MCF 10A (cell line): ENCODE results near the gene KLF17. TPM values are rescaled to one million over a fixed set of nuclear protein-coding genes. Genes with fewer than 3 reads are reported as not detected.

ENCODE experiments used
- BruUV-seq: library from RNA; stranded (reverse); fragments of 400-500 nt; replicated peaks from 2 replicates; lab custom pipeline; 2021; lab: Mats Ljungman, UMichigan
- CTCF ChIA-PET: fragments of 300-600 bp; sonication (Branson Sonifier 250); formaldehyde crosslinking; extraction: SDS; loops from one replicate; lab custom pipeline; 2021; ENCODE audit warnings: antibody characterized with exemption, inconsistent platforms; lab: Yijun Ruan, JAX
- POLR2A ChIA-PET: fragments of 300-600, 350-650 bp; sonication (Branson Sonifier 250); formaldehyde crosslinking; extraction: SDS; loops from one replicate; lab custom pipeline; 2020; ENCODE audit warnings: antibody characterized with exemption, inconsistent platforms; lab: Yijun Ruan, JAX
- DNase-seq: peaks from one replicate; pipeline ENCODE4 v3.0.0-alpha.2; 2018; ENCODE audit not compliant: unreplicated experiment
- H3K27ac Mint-ChIP-seq: one replicate; pipeline ENCODE4 v1.8.0; 2022; ENCODE audit warnings: mild to moderate bottlenecking, low read depth, mixed read lengths; ENCODE audit not compliant: unreplicated experiment
- H3K27me3 Mint-ChIP-seq: one replicate; pipeline ENCODE4 v1.8.0; 2022; ENCODE audit warnings: mixed read lengths; ENCODE audit not compliant: insufficient read depth, unreplicated experiment
- H3K36me3 Mint-ChIP-seq: one replicate; pipeline ENCODE4 v1.8.0; 2022; ENCODE audit warnings: mild to moderate bottlenecking, moderate library complexity, mixed read lengths; ENCODE audit not compliant: insufficient read depth, unreplicated experiment
- H3K4me1 Mint-ChIP-seq: one replicate; pipeline ENCODE4 v1.8.0; 2022; ENCODE audit warnings: mixed read lengths; ENCODE audit not compliant: insufficient read depth, unreplicated experiment
- H3K4me3 Mint-ChIP-seq: one replicate; pipeline ENCODE4 v1.8.0; 2022; ENCODE audit warnings: mild to moderate bottlenecking, moderate library complexity, mixed read lengths; ENCODE audit not compliant: unreplicated experiment
- H3K9me3 Mint-ChIP-seq: one replicate; pipeline ENCODE4 v1.8.0; 2022; ENCODE audit warnings: mixed read lengths; ENCODE audit not compliant: unreplicated experiment
- CTCF ChIP-seq: fragments of 200-600 bp; IDR thresholded peaks from one replicate; pipeline ENCODE4 v1.8.0; 2022; ENCODE audit warnings: antibody characterized with exemption, mild to moderate bottlenecking; ENCODE audit not compliant: unreplicated experiment
- intact Hi-C: fragments of 100-400 bp; cut with micrococcal nuclease; formaldehyde crosslinking; loops from 2 replicates; pipeline ENCODE4 v1.14.1; 2022
- total RNA-seq: library from RNA; stranded (reverse); gene quantifications from 2 replicates; pipeline ENCODE4 v1.2.3, GENCODE V29; 2022

The KLF17 gene
- total RNA-seq, 1 experiment from 2014 or later, result not detected

- BruUV-seq, result no TSS peak
- Mint-ChIP-seq H3K4me1 (peaks cover 16% of the 10 kb centered on the region), H3K27ac (no peak overlapping the region), H3K4me3 (no peak overlapping the region), H3K27me3 (no peaks in the 10 kb centered on the region), H3K36me3 (no peaks in the 10 kb centered on the region), H3K9me3 (no peaks in the 10 kb centered on the region)
- ChIA-PET POLR2A (no interaction called here), CTCF (no interaction called here)
- TF ChIP-seq CTCF, result no peak
- intact Hi-C loops, result no loop called here
- DNase-seq, result no peak
Observed at GRCh38 chr1:44157903-44158302, 39.3 kb downstream of the KLF17 start.

GRCh38 chr1:44158871-44159270 lies 40.2 kb downstream of the KLF17 start:
- no peaks in the 10 kb centered on the region for H3K27me3 Mint-ChIP-seq
- no peaks in the 10 kb centered on the region for H3K36me3 Mint-ChIP-seq
- BruUV-seq, result no TSS peak
- no peak for DNase-seq
- no peak for TF ChIP-seq CTCF
- ChIA-PET POLR2A (no interaction called here), CTCF (no interaction called here)
- no peak overlapping the region for H3K4me3 Mint-ChIP-seq
- intact Hi-C loops, result no loop called here
- H3K9me3 Mint-ChIP-seq, result no peaks in the 10 kb centered on the region
- peaks cover 15% of the 10 kb centered on the region for H3K4me1 Mint-ChIP-seq
- H3K27ac Mint-ChIP-seq, result no peak overlapping the region

GRCh38 chr1:44161546-44161945 lies 42.9 kb downstream of the KLF17 start:
- Mint-ChIP-seq H3K27me3 (no peaks in the 10 kb centered on the region), H3K4me1 (no peaks in the 10 kb centered on the region), H3K9me3 (no peaks in the 10 kb centered on the region), H3K36me3 (no peaks in the 10 kb centered on the region), H3K27ac (no peak overlapping the region), H3K4me3 (no peak overlapping the region)
- no TSS peak for BruUV-seq
- DNase-seq, result no peak
- ChIA-PET POLR2A (no interaction called here), CTCF (no interaction called here)
- no peak for TF ChIP-seq CTCF
- intact Hi-C loops, result no loop called here

- ChIA-PET CTCF (interaction anchor here (1.4 kb wide), 1 partner anchor 49 kb away, joined by 3 read pairs; no protein-coding TSS in a partner anchor), POLR2A (no interaction called here)
- intact Hi-C loops, result no loop called here
- Mint-ChIP-seq H3K36me3 (no peaks in the 10 kb centered on the region), H3K27ac (no peak overlapping the region), H3K4me1 (no peaks in the 10 kb centered on the region), H3K9me3 (no peaks in the 10 kb centered on the region), H3K4me3 (no peak overlapping the region), H3K27me3 (no peaks in the 10 kb centered on the region)
- DNase-seq, result no peak
- no peak for TF ChIP-seq CTCF
- no TSS peak for BruUV-seq
Observed at GRCh38 chr1:44168520-44169098, 50.0 kb downstream of the KLF17 start.
